Left lung (tissue), 14 donors: ENCODE data around the gene CISD1. TPM values are rescaled to one million over a fixed set of nuclear protein-coding genes. Genes with fewer than 3 reads are reported as not detected.
"Not testable (repeated sequence)": the region's sequence is repeated elsewhere in the genome, so short reads cannot be mapped to it uniquely, and the experiment has no call there.

Experiments
- ATAC-seq: fragments of 200-7000 bp; cut with Tn5 transposase; one replicate; pipeline ENCODE4 v1.9.1; 2020; ENCODE audit warnings: moderate library complexity
- DNase-seq, 4 donors: peaks; one replicate each; pipeline ENCODE4 v3.0.0-alpha.2; 2013 to 2020
- H3K27ac ChIP-seq, 2 donors: fragments of 200-600 bp; sonication (generic) in 1 of 2; one replicate each; pipeline versions ENCODE4 v1.5.0 to v1.8.0; 2020 to 2021
- H3K27me3 ChIP-seq, 2 donors: fragments of 200-600 bp; sonication (generic) in 1 of 2; one replicate each; pipeline versions ENCODE4 v1.5.0 to v1.8.0; 2020 to 2021
- H3K36me3 ChIP-seq, 2 donors: fragments of 200-600 bp; sonication (generic) in 1 of 2; one replicate each; pipeline versions ENCODE4 v1.5.0 to v1.8.0; 2020 to 2021
- H3K4me1 ChIP-seq, 2 donors: fragments of 200-600 bp; one replicate each; pipeline ENCODE4 v1.8.0; 2021
- H3K4me3 ChIP-seq, 2 donors: fragments of 200-600 bp; sonication (generic) in 1 of 2; one replicate each; pipeline versions ENCODE4 v1.5.0 to v1.8.0; 2020 to 2021; ENCODE audit warnings: mild to moderate bottlenecking in 1 of 2
- H3K9me3 ChIP-seq, 2 donors: fragments of 200-600 bp; sonication (generic) in 1 of 2; one replicate each; pipeline versions ENCODE4 v1.5.0 to v1.8.0; 2020 to 2021
- intact Hi-C, 2 donors: fragments of 100-400 bp; cut with DNase I; formaldehyde crosslinking; loops; one replicate each; pipeline versions ENCODE4 v1.11.2 to v1.14.2; 2022
- long read RNA-seq, 12 donors: library from polyadenylated mRNA in 2 of 12; unstranded in 2 of 12; transcript quantifications; one replicate each; pipeline ENCODE4 v2.0.0 and lab custom pipeline, GENCODE V29; 2019 to 2026
- polyA plus RNA-seq, 6 donors: library from polyadenylated mRNA; unstranded; fragments of 120-200 nt; gene quantifications; one replicate each; pipeline ENCODE4 v1.2.1, GENCODE V29; 2013; ENCODE audit not compliant: insufficient read length in 6 of 6
- total RNA-seq, 2 donors: library from RNA; stranded (reverse); fragmentation: NEBNext Ultra II Directional; extraction: Animal tissue kit (Norgen Biotek cat#: 25700); gene quantifications; one replicate each; pipeline ENCODE4 v1.2.1, GENCODE V29; 2021
- TF ChIP-seq, protein P1 (sequence below), 2 donors: fragments of 200-600 bp; sonication (generic) in 1 of 2; IDR thresholded peaks; one replicate each; pipeline versions ENCODE4 v1.5.0 to v1.8.0; 2021; ENCODE audit warnings: antibody characterized with exemption in 2 of 2
- donor health status: DM: no; HTN: yes; CAD: no.
- donor health status: DM: no; HTN: no; CAD: no.

The CISD1 gene
- total RNA-seq (10 to 100 TPM; 34.3 to 39.5 TPM), polyA plus RNA-seq (10 to 100 TPM; 19.3 to 22.4 (median 20.4) TPM)
- long read RNA-seq, donor 1, transcript CISD1-201 (3 exons, 2,479 nt): major isoform, 27 of 27 reads
- long read RNA-seq, donor 1, partial matches to known transcripts: 0 of 27 reads
- long read RNA-seq, donor 1, other reads (novel, unspliced or antisense): 0 of 27 reads
- long read RNA-seq, donor 2, transcript CISD1-201 (3 exons, 2,479 nt): major isoform, 15 of 15 reads
- long read RNA-seq, donor 2, partial matches to known transcripts: 0 of 15 reads
- long read RNA-seq, donor 2, other reads (novel, unspliced or antisense): 0 of 15 reads
- long read RNA-seq, donor 3, transcript CISD1-201 (3 exons, 2,479 nt): major isoform, 10 of 10 reads
- long read RNA-seq, donor 3, partial matches to known transcripts: 0 of 10 reads
- long read RNA-seq, donor 3, other reads (novel, unspliced or antisense): 0 of 10 reads
- long read RNA-seq, donor 4, transcript CISD1-201 (3 exons, 2,479 nt): major isoform, 41 of 43 reads
- long read RNA-seq, donor 4, partial matches to known transcripts: 2 of 43 reads
- long read RNA-seq, donor 4, other reads (novel, unspliced or antisense): 0 of 43 reads
- long read RNA-seq, donor 5, transcript CISD1-201 (3 exons, 2,479 nt): major isoform, 23 of 23 reads
- long read RNA-seq, donor 5, partial matches to known transcripts: 0 of 23 reads
- long read RNA-seq, donor 5, other reads (novel, unspliced or antisense): 0 of 23 reads
- long read RNA-seq, donor 6, transcript CISD1-201 (3 exons, 2,479 nt): major isoform, 11 of 19 reads
- long read RNA-seq, donor 6, partial matches to known transcripts: 8 of 19 reads
- long read RNA-seq, donor 6, other reads (novel, unspliced or antisense): 0 of 19 reads
- long read RNA-seq, donor 7, transcript CISD1-201 (3 exons, 2,479 nt): major isoform, 7 of 7 reads
- long read RNA-seq, donor 7, partial matches to known transcripts: 0 of 7 reads
- long read RNA-seq, donor 7, other reads (novel, unspliced or antisense): 0 of 7 reads
- long read RNA-seq, donor 8, transcript CISD1-201 (3 exons, 2,479 nt): major isoform, 12 of 12 reads
- long read RNA-seq, donor 8, partial matches to known transcripts: 0 of 12 reads
- long read RNA-seq, donor 8, other reads (novel, unspliced or antisense): 0 of 12 reads
- long read RNA-seq, donor 9: 0 reads
- long read RNA-seq, donor 10, transcript CISD1-201 (3 exons, 2,479 nt): major isoform, 31 of 31 reads
- long read RNA-seq, donor 10, partial matches to known transcripts: 0 of 31 reads
- long read RNA-seq, donor 10, other reads (novel, unspliced or antisense): 0 of 31 reads
- long read RNA-seq, donor 11, transcript CISD1-201 (3 exons, 2,479 nt): major isoform, 91 of 125 reads
- long read RNA-seq, donor 11, partial matches to known transcripts: 34 of 125 reads
- long read RNA-seq, donor 11, other reads (novel, unspliced or antisense): 0 of 125 reads
- long read RNA-seq, donor 12, transcript CISD1-201 (3 exons, 2,479 nt): major isoform, 10 of 10 reads
- long read RNA-seq, donor 12, partial matches to known transcripts: 0 of 10 reads
- long read RNA-seq, donor 12, other reads (novel, unspliced or antisense): 0 of 10 reads

- intact Hi-C loops: no loop called here
- Histone ChIP-seq H3K4me3 (peak within 1 kb of the TSS; percentile 73 to 86), H3K27ac (peak within 1 kb of the TSS; percentile 96 to 100), H3K27me3 (no peaks in the 10 kb centered on the region), H3K36me3 (no peaks in the 10 kb centered on the region), H3K9me3 (no peaks in the 10 kb centered on the region), H3K4me1 (peaks cover 8 to 39% of the 10 kb centered on the region in 2 donors)
- TF ChIP-seq, protein P1, sequence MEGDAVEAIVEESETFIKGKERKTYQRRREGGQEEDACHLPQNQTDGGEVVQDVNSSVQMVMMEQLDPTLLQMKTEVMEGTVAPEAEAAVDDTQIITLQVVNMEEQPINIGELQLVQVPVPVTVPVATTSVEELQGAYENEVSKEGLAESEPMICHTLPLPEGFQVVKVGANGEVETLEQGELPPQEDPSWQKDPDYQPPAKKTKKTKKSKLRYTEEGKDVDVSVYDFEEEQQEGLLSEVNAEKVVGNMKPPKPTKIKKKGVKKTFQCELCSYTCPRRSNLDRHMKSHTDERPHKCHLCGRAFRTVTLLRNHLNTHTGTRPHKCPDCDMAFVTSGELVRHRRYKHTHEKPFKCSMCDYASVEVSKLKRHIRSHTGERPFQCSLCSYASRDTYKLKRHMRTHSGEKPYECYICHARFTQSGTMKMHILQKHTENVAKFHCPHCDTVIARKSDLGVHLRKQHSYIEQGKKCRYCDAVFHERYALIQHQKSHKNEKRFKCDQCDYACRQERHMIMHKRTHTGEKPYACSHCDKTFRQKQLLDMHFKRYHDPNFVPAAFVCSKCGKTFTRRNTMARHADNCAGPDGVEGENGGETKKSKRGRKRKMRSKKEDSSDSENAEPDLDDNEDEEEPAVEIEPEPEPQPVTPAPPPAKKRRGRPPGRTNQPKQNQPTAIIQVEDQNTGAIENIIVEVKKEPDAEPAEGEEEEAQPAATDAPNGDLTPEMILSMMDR (IDR thresholded peaks at IDR 0.05): no peak
- DNase-seq (peak; percentile 95 to 99 (median 98)), ATAC-seq (peak; percentile 83)
These were observed at the start of gene CISD1 for GRCh38 chr10:58268946-58269781. Gene CISD1, plus strand, starts transcription at chr10:58269162. Its CDS starts 112 bp downstream, at chr10:58269274.

DNA sequence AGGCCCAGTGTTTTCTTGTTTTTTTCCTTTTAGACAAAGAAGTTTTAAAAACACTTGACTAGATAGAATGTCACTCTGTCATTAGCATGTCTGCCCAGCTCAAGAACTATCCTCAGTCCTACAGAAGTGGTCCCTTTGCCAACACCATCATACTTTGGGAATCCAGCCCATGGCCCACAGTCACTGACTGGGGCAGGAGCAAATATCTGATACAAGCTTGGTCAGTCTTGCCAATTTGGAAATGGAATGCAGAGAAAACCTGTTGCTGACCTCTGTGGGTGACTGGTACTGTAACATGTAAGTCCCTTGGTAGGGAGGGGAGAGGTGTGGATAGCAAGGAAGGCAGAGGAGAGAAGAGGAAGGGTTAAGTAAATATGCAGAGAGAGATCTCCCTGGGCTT, 49.1 kb upstream of the CISD1 start:
- TF ChIP-seq, protein P1 (IDR thresholded peaks at IDR 0.05): no peak
- Histone ChIP-seq H3K27me3 (no peaks in the 10 kb centered on the region), H3K9me3 (no peaks in the 10 kb centered on the region), H3K4me3 (no peak overlapping the region), H3K27ac (no peak overlapping the region), H3K36me3 (peaks cover 0 to 5% of the 10 kb centered on the region in 2 donors), H3K4me1 (no peaks in the 10 kb centered on the region)
- DNase-seq (no peak), ATAC-seq (no peak)
- intact Hi-C loops: no loop called here

DNA sequence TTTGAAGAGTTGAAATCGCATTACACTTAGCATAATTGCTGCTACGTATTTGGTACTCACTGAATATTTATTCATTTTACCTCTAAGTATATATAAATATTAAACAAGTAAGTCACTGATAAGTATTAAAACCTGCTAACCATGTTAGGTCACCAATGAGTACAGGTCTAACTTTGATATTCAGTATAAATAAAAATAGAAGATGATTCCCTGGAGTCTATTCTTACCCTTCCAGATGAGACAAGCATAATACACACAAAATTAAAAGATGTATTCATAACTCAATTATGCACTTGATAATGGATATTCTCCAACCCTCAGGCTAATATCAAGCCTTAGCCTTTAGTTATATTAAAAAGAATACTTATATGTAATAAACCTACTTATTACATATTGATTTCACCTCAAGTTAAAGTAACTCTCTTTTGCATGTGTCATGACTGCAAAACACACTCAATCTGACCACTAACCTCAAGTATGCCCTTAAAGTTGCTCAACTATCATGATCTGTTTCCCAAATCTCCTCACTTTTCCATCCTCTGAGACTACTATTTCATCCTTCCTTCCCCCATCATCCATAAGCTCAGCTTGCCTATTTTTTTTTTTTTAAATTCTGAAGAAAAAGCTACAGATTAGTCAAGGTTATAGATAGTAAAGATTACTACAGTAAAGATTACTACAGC, 48.1 kb upstream of the CISD1 start:
- H3K4me3 ChIP-seq: no peak overlapping the region
- DNase-seq (no peak), ATAC-seq (no peak)
- no peaks in the 10 kb centered on the region for H3K36me3 ChIP-seq
- TF ChIP-seq, protein P1 (IDR thresholded peaks at IDR 0.05): no peak
- no peak overlapping the region for H3K27ac ChIP-seq
- H3K9me3 ChIP-seq: no peaks in the 10 kb centered on the region
- no peaks in the 10 kb centered on the region for H3K4me1 ChIP-seq
- intact Hi-C loops: no loop called here
- no peaks in the 10 kb centered on the region for H3K27me3 ChIP-seq

DNA sequence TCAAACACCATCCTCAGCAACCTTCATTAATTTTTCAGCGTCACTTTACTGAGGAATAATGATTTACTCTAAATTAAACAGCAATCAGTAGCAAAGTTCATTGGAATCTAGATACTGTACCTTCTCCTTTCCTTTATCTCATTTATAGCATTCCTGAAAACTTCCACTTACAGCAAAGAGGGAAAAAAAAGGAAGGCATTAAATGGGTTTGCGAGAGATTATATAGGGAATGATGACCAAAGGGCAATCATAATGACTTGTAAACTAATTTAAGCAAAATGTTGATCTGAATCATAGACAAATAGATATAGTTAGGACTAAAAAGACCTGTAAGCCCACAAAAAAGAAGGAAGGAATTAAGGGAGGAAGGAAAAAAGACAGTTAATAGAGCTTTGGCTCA, 43.3 kb upstream of the CISD1 start:
- Histone ChIP-seq H3K27me3 (no peaks in the 10 kb centered on the region), H3K36me3 (peaks cover 0 to 18% of the 10 kb centered on the region in 2 donors), H3K9me3 (no peaks in the 10 kb centered on the region), H3K27ac (no peak overlapping the region), H3K4me3 (no peak overlapping the region), H3K4me1 (no peaks in the 10 kb centered on the region)
- ATAC-seq (no peak), DNase-seq (no peak)
- intact Hi-C loops: no loop called here
- TF ChIP-seq, protein P1 (IDR thresholded peaks at IDR 0.05): no peak

GRCh38 chr10:58229856-58230255, 39.1 kb upstream of the CISD1 start:
- H3K27ac ChIP-seq, H3K27me3 ChIP-seq, intact Hi-C loops, DNase-seq, H3K9me3 ChIP-seq, H3K4me3 ChIP-seq, ATAC-seq, H3K4me1 ChIP-seq: not testable (repeated sequence)
- peaks cover 0 to 37% of the 10 kb centered on the region in 2 donors for H3K36me3 ChIP-seq
